OCI-LY1 (cell line): ENCODE data around the gene CTDSP2.

Source experiments
- H2AFZ ChIP-seq: fragments of 200-600 bp; sonication (generic), shearing (Covaris generic); 2 replicates; pipeline ENCODE4 v1.6.0; 2014; ENCODE audit warnings: antibody characterized with exemption, mild to moderate bottlenecking, low read length
- H3F3A ChIP-seq: fragments of 200-600 bp; sonication (generic), shearing (Covaris generic); 2 replicates; pipeline ENCODE4 v1.6.0; 2014; ENCODE audit warnings: mild to moderate bottlenecking, antibody characterized with exemption, low read length, moderate library complexity; ENCODE audit not compliant: insufficient read depth
- H3K27ac ChIP-seq: fragments of 200-600 bp; sonication (generic); 2 replicates; pipeline ENCODE4 v1.5.1; 2014; ENCODE audit warnings: low read length, mixed run types, mild to moderate bottlenecking, low read depth; ENCODE audit not compliant: poor library complexity, severe bottlenecking
- H3K27me3 ChIP-seq: fragments of 200-600 bp; sonication (generic); 2 replicates; pipeline ENCODE4 v1.6.0; 2014; ENCODE audit warnings: antibody characterized with exemption, mild to moderate bottlenecking, low read length, moderate library complexity; ENCODE audit not compliant: insufficient read depth
- H3K36me3 ChIP-seq: fragments of 200-600 bp; sonication (generic); 2 replicates; pipeline ENCODE4 v1.6.1; 2014; ENCODE audit warnings: mild to moderate bottlenecking, antibody characterized with exemption, low read length, moderate library complexity, mixed read lengths; ENCODE audit not compliant: insufficient read depth
- H3K4me1 ChIP-seq: fragments of 200-600 bp; sonication (generic); 2 replicates; pipeline ENCODE4 v1.5.1; 2014; ENCODE audit warnings: mild to moderate bottlenecking, low read length, moderate library complexity; ENCODE audit not compliant: insufficient read depth, severe bottlenecking
- H3K4me2 ChIP-seq: fragments of 200-600 bp; sonication (generic), shearing (Covaris generic); 2 replicates; pipeline ENCODE4 v1.6.1; 2014; ENCODE audit warnings: low read length
- H3K4me3 ChIP-seq: fragments of 200-600 bp; sonication (generic); 2 replicates; pipeline ENCODE4 v1.5.1; 2014; ENCODE audit warnings: low read length, low read depth, mild to moderate bottlenecking, mixed read lengths; ENCODE audit not compliant: poor library complexity, severe bottlenecking
- H3K79me2 ChIP-seq: fragments of 200-600 bp; shearing (Covaris generic); 2 replicates; pipeline ENCODE4 v1.6.1; 2016; ENCODE audit warnings: mixed run types, low read length, mixed read lengths; ENCODE audit not compliant: insufficient read depth
- H3K9ac ChIP-seq: fragments of 200-600 bp; sonication (generic), shearing (Covaris generic); 2 replicates; pipeline ENCODE4 v1.6.1; 2014; ENCODE audit warnings: mild to moderate bottlenecking, low read length, mixed read lengths
- H3K9me2 ChIP-seq: fragments of 200-600 bp; sonication (generic), shearing (Covaris generic); 2 replicates; pipeline ENCODE4 v1.6.1; 2014; ENCODE audit warnings: low read depth, mild to moderate bottlenecking, low read length, mixed read lengths
- H3K9me3 ChIP-seq: fragments of 200-600 bp; shearing (Covaris generic); 2 replicates; pipeline ENCODE4 v1.6.1; 2014; ENCODE audit warnings: low read length, mixed read lengths
- H4K20me1 ChIP-seq: fragments of 200-600 bp; sonication (generic), shearing (Covaris generic); 2 replicates; pipeline ENCODE4 v1.6.0; 2016; ENCODE audit warnings: mild to moderate bottlenecking, low read length; ENCODE audit not compliant: insufficient read depth
- EZH2 ChIP-seq: fragments of 200-600 bp; sonication (generic), shearing (Covaris generic); IDR thresholded peaks from 2 replicates; pipeline ENCODE4 v1.8.0; 2017; ENCODE audit warnings: borderline replicate concordance, mixed run types, mild to moderate bottlenecking, antibody characterized with exemption, low read length, moderate library complexity, mixed read lengths
- TF ChIP-seq, protein P1 (sequence below): fragments of 200-600 bp; sonication (generic), shearing (Covaris generic); IDR thresholded peaks from 2 replicates; pipeline ENCODE4 v1.5.1; 2017; ENCODE audit warnings: mild to moderate bottlenecking, antibody characterized with exemption, low read length, moderate library complexity, mixed read lengths

Gene CTDSP2

DNA sequence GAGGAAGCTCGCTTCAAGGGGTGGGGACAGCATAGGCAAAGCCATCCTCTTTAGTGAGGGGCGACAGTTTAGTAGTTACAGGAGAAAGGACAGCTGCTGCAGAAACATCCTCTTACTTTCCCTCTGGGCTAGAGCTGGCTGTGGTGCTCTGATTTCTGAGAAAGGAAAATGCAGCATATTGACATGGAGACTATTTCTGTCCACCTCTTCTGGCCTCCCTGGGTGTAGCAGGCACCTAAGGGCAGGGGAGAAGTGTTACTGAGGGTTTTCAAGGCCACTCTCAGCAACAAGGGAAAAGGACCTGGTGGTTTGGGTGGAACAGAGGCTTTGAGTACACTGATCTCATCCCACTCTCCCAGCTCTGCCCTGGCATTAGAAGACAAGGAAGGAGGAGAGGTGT, 40.0 kb upstream of the CTDSP2 start:
- TF ChIP-seq, protein P1, sequence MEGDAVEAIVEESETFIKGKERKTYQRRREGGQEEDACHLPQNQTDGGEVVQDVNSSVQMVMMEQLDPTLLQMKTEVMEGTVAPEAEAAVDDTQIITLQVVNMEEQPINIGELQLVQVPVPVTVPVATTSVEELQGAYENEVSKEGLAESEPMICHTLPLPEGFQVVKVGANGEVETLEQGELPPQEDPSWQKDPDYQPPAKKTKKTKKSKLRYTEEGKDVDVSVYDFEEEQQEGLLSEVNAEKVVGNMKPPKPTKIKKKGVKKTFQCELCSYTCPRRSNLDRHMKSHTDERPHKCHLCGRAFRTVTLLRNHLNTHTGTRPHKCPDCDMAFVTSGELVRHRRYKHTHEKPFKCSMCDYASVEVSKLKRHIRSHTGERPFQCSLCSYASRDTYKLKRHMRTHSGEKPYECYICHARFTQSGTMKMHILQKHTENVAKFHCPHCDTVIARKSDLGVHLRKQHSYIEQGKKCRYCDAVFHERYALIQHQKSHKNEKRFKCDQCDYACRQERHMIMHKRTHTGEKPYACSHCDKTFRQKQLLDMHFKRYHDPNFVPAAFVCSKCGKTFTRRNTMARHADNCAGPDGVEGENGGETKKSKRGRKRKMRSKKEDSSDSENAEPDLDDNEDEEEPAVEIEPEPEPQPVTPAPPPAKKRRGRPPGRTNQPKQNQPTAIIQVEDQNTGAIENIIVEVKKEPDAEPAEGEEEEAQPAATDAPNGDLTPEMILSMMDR, result no peak
- no peak for TF ChIP-seq EZH2
- no peaks in the 10 kb centered on the region for H4K20me1 ChIP-seq
- no peak overlapping the region for H3K4me2 ChIP-seq
- no peak overlapping the region for H3K9ac ChIP-seq
- H3F3A ChIP-seq, result no peaks in the 10 kb centered on the region
- no peaks in the 10 kb centered on the region for H3K36me3 ChIP-seq
- H3K27me3 ChIP-seq, result no peaks in the 10 kb centered on the region
- no peaks in the 10 kb centered on the region; the same call in 1 of the 2 replicates for H3K9me3 ChIP-seq
- H2AFZ ChIP-seq, result no peak overlapping the region
- H3K79me2 ChIP-seq, result no peaks in the 10 kb centered on the region
- no peak overlapping the region for H3K4me3 ChIP-seq
- no peak overlapping the region for H3K27ac ChIP-seq
- H3K9me2 ChIP-seq, result no peaks in the 10 kb centered on the region
- no peaks in the 10 kb centered on the region for H3K4me1 ChIP-seq

DNA sequence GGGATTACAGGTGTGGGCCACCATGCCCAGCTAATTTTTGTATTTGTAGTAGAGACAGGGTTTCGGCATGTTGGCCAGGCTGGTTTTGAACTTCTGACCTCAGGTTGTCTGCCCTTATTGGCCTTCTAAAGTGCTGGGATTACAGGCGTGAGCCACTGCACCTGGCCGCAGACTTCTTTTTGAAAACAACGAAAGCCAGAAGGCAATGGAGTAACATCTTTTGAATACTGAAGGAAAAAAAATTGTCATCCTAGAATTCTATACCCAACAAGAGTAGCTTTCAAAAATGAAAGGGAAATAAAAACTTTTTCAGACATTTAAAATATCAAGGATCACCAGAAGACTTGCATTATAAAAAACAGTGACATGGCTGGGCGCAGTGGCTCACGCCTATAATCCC, 38.7 kb upstream of the CTDSP2 start:
- Histone ChIP-seq H3K4me1 (no peaks in the 10 kb centered on the region), H3K9me3 (no peaks in the 10 kb centered on the region; the same call in 1 of the 2 replicates), H3K9ac (no peak overlapping the region), H2AFZ (no peak overlapping the region), H3K4me2 (no peak overlapping the region), H3K36me3 (no peaks in the 10 kb centered on the region), H3K4me3 (no peak overlapping the region), H3K9me2 (no peaks in the 10 kb centered on the region), H3K79me2 (no peaks in the 10 kb centered on the region), H3F3A (no peaks in the 10 kb centered on the region), H3K27ac (no peak overlapping the region), H4K20me1 (no peaks in the 10 kb centered on the region), H3K27me3 (no peaks in the 10 kb centered on the region)
- no peak for TF ChIP-seq EZH2
- TF ChIP-seq, protein P1, result no peak

DNA sequence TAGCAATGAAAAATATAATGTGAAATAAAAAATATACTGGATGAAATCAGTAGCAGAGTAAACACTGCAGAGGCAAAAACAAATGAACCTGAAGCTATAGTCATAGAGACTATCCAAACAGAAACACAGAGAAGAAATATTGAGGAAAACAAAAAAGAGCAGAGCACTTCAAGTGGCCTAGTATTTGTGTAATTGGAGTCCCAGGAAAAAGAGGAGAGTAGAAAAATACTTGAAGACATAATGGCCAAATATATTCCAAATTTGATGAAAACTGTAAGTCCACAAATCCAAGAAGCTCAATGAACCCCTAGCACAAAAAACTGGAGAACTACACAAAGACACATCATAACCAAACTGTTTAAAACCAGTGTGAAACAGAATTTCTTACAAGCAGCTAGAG, 37.2 kb upstream of the CTDSP2 start:
- H3K27ac ChIP-seq, result no peak overlapping the region
- H3K36me3 ChIP-seq, result no peaks in the 10 kb centered on the region
- H3K4me3 ChIP-seq, result no peak overlapping the region
- H3F3A ChIP-seq, result no peaks in the 10 kb centered on the region
- H3K4me2 ChIP-seq, result no peak overlapping the region
- H3K27me3 ChIP-seq, result no peaks in the 10 kb centered on the region
- no peaks in the 10 kb centered on the region for H3K79me2 ChIP-seq
- H3K9me2 ChIP-seq, result no peaks in the 10 kb centered on the region
- TF ChIP-seq, protein P1, result no peak
- no peak overlapping the region for H2AFZ ChIP-seq
- H3K9me3 ChIP-seq, result no peaks in the 10 kb centered on the region; the same call in 1 of the 2 replicates
- H4K20me1 ChIP-seq, result no peaks in the 10 kb centered on the region
- no peaks in the 10 kb centered on the region for H3K4me1 ChIP-seq
- H3K9ac ChIP-seq, result no peak overlapping the region
